NCI-H2171 treated with DMSO at 0.1 percent for 48 hours (cell line): Measurements from ENCODE around the gene CACNA2D2.

Experiments
- DNase-seq: peaks from one replicate; lab custom pipeline; 2025; lab: John Stamatoyannopoulos, UW

CACNA2D2 gene

DNA sequence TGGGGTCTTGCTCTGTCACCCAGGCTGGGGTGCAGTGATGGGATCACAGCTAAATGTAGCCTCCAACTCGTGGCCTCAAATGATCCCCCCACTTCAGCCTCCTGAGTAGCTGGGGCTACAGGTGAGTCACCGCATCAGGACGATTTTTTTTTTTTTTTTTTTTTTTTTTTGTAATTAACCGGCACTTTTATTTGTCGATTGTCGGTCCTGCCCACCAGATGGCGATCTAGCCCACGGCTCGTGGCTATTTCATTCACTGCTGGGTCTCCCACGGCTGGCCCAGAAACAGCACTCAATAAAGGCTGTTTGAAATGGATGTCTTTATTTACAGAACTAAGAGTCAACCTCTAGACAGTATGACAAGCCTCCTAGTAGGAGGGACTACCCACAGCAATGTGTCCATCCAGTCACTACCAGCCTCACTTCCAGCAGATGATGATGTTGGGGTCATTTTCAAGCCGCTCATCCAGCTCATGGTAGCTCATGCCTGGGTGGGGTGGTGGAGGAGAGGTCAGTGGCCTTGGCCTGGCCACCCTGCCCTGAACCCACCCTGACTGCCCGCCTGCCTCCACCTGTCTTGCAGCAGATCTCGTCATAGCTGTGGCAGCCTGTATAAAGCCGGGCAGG lies 156.1 kb downstream of the CACNA2D2 start:
- peak; percentile 57 for DNase-seq

DNA sequence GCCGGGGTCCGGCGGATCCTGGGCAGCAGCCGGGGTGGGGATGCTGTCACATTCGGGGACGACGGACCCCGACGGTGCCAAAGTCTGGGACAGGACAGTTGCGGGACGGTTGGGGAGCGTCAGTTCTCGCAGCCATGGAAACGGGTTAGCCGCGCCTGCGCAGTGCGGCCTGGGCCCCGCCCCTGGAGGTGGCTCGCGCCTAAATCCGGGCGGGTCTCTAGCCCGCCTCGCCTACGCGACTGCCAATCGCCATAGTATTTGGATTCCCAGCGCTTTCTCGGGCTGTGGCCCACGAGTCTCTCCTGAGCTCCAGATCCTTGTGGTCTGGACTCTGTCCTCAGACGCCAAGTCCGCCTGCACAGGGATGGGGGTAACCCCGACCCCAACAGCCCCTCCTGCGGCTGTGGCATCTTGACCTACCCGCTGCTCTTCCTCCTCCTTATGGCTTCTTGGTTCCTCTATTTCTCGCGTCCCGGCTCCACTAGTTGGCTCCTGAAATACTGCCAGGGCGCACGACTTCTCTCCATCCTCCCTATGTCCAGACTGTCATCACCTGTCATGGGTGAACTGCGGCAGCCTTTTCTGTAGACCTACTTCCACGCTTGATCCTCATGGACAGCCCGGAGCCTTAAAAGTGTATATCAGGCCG lies 157.7 kb downstream of the CACNA2D2 start, which contains the start of gene ZMYND10:
TSS of gene ZMYND10 (minus strand) at position 147 of the 649 bp plus-strand sequence. CDS start 153 bp downstream, outside the sequence.
- no peak for DNase-seq

- no peak for DNase-seq
Measured at GRCh38 chr3:50345008-50345407, 158.4 kb downstream of the CACNA2D2 start.

DNA sequence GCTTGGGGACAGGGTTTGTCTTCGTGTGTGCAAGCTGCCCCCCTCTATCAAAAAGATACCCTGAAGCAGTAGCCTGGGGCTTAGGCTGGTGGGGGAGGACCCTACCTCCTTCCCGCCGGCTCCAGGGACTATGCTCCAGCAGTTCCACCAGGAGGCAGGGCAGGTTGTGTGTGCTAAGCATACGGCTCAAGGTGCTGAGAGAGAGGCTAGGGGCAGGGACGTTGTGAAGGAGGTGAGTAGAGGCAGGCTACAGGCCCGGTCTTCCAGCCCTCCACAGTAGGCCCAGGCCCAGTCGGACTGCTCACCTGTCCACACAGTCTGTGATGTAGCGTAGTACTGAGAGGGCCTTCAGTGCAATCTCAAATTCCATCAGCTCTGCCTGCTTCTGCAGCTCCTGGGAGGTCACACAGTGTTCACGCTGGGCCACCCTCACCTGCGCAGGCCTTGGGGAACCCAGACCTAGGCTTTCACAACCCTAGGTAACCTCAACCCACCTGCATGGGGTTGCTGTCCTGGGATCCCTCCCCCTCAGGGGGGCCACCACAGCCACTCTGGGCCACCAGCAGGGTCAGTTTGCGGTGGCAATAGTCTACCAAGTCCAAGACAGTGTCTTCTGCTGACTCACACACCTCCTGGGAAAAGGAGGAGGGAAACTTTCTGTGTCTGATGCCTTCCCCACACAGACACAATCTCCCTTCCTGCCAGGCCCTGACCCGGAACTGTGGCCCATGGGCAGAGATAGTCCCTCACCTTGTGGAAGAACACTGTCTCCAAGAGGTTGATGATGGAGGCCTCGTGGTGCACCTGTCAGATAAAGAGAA lies 160.4 kb downstream of the CACNA2D2 start:
- DNase-seq = no peak

GRCh38 chr3:50341996-50342650 lies 161.3 kb downstream of the CACNA2D2 start:
- no peak for DNase-seq

GRCh38 chr3:50341537-50341936 lies 161.9 kb downstream of the CACNA2D2 start:
- DNase-seq = no peak

- DNase-seq = no peak
Measured at GRCh38 chr3:50340448-50341329, 162.7 kb downstream of the CACNA2D2 start, which contains the start of gene RASSF1. Gene RASSF1 (minus strand): TSS chr3:50340836. CDS start chr3:50340805, 31 bp downstream.

DNA sequence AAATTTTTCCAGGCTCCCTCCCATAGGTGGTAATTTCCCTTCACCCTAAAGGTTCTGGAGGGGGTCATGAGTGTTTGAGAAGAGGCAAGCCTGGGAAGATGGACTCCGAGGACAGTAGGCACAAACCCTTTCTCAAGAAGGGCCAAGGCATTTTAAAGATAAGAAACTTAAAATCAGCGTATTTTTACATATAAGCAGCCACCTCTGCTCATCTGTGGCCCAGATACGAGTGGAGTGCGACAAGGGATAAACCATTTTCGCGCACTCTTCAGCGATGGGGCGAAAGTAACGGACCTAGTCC lies 163.3 kb downstream of the CACNA2D2 start:
- DNase-seq = no peak

- no peak for DNase-seq
Measured at GRCh38 chr3:50339485-50340146, 163.8 kb downstream of the CACNA2D2 start.

DNA sequence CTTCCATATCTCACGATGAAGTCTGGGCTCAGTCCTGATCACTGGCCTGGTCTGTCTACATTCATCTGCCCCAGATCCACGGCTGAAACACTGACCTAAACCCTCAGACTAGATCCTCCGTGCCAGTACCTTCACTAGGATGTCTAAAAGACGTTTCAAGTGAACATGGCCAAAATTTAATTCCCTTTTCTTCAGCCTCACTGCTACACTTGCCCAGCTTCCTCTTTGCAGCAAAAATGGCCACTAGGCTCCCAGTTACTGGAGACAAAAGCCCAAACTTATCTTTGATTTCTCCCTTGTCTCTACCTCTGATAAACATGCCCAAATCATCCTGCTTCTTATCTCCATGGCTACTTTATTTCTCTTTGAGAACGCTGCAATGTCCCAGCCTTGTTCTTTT lies 164.5 kb downstream of the CACNA2D2 start:
- no peak for DNase-seq

DNA sequence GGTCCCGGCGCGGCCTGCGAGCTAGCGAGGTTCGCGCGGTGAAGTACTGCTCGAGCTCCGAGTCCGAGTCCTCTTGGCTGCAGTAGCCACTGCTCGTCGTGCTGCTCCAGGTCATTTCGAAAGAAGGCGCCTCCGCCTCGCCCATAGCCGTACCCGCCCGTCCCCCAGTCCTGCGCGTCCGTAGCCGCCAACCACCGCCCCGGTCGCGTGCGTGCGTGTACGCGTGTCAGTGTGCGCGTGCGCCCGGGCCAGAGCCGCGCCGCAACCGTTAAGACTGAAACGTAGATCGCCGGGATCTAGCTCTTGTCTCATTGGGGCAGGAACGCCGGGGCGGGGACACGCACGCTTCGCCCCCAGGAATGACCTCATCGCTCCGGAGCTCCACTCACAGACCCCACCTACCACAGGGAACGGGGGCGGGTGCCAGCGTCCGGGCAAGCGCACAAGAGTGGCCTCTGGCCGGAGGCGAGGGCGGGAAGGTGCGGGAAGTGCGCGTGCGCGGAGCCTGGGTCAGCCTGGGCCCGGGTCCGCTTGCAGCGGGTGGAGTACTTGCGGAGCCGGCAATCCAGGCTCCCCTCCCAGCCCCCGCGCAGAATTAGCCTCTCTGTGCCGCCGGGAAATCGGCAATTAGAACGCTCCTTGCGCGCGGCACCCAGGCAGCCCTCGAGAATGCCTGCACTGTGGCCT lies 166.1 kb downstream of the CACNA2D2 start:
- peak; percentile 92 for DNase-seq

GRCh38 chr3:50336452-50337174 lies 166.8 kb downstream of the CACNA2D2 start:
- peak; percentile 6 for DNase-seq

- DNase-seq = no peak
Measured at GRCh38 chr3:50334339-50335075, 168.9 kb downstream of the CACNA2D2 start.

- DNase-seq = no peak
Measured at GRCh38 chr3:50333744-50334328, 169.6 kb downstream of the CACNA2D2 start.

- DNase-seq = no peak
Measured at GRCh38 chr3:50331364-50331907, 172.0 kb downstream of the CACNA2D2 start.

DNA sequence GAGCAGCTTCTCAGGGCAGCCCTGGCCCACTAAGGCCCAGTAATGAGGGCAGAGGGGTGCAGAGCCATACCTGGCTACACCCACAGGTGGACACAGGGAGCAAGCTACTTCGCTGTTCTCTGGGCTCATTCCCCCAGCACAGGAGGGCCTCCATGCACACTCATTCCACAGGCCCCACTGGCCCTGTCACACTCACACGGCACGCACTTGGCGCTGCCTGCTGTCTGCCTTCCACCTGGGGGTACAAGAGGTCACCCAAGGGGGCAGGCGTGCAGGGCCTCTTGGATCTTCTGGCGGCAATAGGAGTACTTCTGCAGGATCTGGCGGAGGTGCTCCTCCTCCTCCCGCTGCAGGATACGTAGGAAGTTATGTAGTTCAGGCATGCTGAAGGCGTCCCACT lies 173.1 kb downstream of the CACNA2D2 start:
- DNase-seq = no peak

GRCh38 chr3:50327943-50328691 lies 175.3 kb downstream of the CACNA2D2 start, which contains the start of gene TUSC2:
Gene TUSC2 (minus strand): TSS chr3:50328223. CDS start chr3:50328099, 124 bp downstream.
- DNase-seq = peak; percentile 85
